Measurements from ENCODE around the gene CXCR1. TPM values are rescaled to one million over a fixed set of nuclear protein-coding genes. Genes with fewer than 3 reads are reported as not detected.

The CXCR1 gene
- total and polyA plus RNA-seq, 9 of the 15 experiments (the other 6 are each of a cell fraction or from before 2014, with no cell fraction given): not detected

DNA sequence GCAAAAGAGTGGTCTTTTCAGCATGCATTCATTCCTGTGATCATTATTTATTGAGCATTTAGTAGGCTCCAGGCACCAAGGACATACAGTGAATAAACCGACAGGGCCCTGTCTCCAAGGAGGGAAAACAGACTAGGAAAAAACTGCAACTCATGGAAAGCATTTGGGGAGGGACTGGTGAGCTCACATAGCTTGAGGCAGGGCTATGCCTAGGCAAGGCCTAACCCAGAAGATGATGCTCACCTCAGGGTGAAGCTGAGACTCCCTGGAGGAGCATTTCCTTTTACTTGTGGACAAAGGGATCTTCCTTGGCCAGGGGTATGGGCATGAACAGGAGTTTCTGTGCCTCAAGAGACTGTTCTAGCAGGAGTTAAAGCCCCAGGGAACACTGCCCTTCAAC, 3.9 kb downstream of the CXCR1 start (continued):
- no peak for TF ChIP-seq SMARCC2 (IDR thresholded peaks at IDR 0.05; ENCODE audit: low read depth)
- TF ChIP-seq POLR3A (IDR thresholded peaks at IDR 0.05; ENCODE audit: borderline replicate concordance, extremely low read depth, insufficient read depth, insufficient read length): no peak
- TF ChIP-seq MEF2A (IDR thresholded peaks at IDR 0.05; ENCODE audit: control insufficient read depth, low read depth, low read length): no peak
- TF ChIP-seq, protein P1, sequence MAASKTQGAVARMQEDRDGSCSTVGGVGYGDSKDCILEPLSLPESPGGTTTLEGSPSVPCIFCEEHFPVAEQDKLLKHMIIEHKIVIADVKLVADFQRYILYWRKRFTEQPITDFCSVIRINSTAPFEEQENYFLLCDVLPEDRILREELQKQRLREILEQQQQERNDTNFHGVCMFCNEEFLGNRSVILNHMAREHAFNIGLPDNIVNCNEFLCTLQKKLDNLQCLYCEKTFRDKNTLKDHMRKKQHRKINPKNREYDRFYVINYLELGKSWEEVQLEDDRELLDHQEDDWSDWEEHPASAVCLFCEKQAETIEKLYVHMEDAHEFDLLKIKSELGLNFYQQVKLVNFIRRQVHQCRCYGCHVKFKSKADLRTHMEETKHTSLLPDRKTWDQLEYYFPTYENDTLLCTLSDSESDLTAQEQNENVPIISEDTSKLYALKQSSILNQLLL (CRISPR knock-in tag; IDR thresholded peaks at IDR 0.05; ENCODE audit: borderline replicate concordance): no peak

DNA sequence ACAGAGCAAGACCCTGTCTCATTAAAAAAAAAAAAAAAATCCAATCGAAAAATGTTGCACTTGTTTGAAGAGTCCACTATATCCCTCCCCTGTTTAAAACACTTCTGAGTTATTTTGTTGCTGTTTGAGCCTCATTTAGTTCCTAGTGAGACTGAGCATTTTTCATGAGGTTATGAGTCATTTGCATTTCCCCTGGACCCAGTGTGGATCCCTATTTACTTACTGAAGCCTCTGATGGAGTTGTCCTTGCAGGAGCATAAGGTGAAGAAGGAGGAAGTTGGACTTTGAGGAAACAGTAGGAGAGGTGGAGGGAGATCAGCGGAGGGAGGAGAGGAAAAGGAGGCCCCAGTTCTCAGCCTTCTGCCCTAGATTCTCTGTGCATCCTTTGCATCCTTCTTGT, 5.1 kb downstream of the CXCR1 start:
- ATAC-seq: no peak
- ChIA-PET POLR2A (no interaction called here), CTCF (ENCODE audit: low intra/inter-chr PET ratio) (no interaction called here)
- H3K79me2 ChIP-seq (ENCODE audit: control insufficient read depth, insufficient read depth, low read length): no peaks in the 10 kb centered on the region
- BruUV-seq (replicated peaks): no TSS peak
- in situ Hi-C loops (cut with MboI): no loop called here
- no peaks in the 10 kb centered on the region; a peak in 1 of 5 replicates for H3K4me1 ChIP-seq (replicated peaks in 1 of 2; ENCODE audit: control insufficient read depth in 2 of 2, insufficient read depth in 2 of 2, low read length in 2 of 2)
- no peaks in the 10 kb centered on the region for H3K9me1 ChIP-seq (ENCODE audit: control insufficient read depth, insufficient read depth, low read length)
- no peaks in the 10 kb centered on the region for H3K36me3 ChIP-seq (ENCODE audit: control insufficient read depth, insufficient read depth, low read length)
- no peak overlapping the region for H3K27ac ChIP-seq (ENCODE audit: extremely low read depth, low read depth, low read length)
- no peak overlapping the region for H3K4me3 ChIP-seq
- H3K27me3 ChIP-seq (ENCODE audit: control insufficient read depth in 2 of 2, insufficient read depth in 2 of 2, low read length in 2 of 2): peaks cover 17 to 40% of the 10 kb centered on the region in 2 experiments; a peak in 4 of 5 replicates
- H3K9me3 ChIP-seq (replicated peaks; ENCODE audit: control insufficient read depth, insufficient read depth, low read depth, low read length): no peaks in the 10 kb centered on the region
- intact Hi-C loops (cut with micrococcal nuclease): no loop called here
- H3K9ac ChIP-seq (ENCODE audit: insufficient read depth in 1 of 2, low read depth in 2 of 2, low read length in 2 of 2): no peak overlapping the region
- no peaks in the 10 kb centered on the region for H4K20me1 ChIP-seq (replicated peaks; ENCODE audit: control insufficient read depth, insufficient read depth, low read length)
- H2AFZ ChIP-seq (ENCODE audit: low read depth, low read length): no peak overlapping the region
- no peak overlapping the region for H3K4me2 ChIP-seq (ENCODE audit: insufficient read depth, low read length)
- 0% methylated on average over 2 of the region's 2 CpGs for WGBS (ENCODE audit: insufficient coverage, low coverage, missing lambda C conversion rate)
- no peak for FAIRE-seq
- no peak for DNase-seq (ENCODE audit: extremely low read depth in 1 of 4, low spot score in 3 of 4)
- TF ChIP-seq ZNF143 (CRISPR knock-in tag; IDR thresholded peaks at IDR 0.05) (no peak), ZFPM2 (CRISPR knock-in tag; IDR thresholded peaks at IDR 0.05) (no peak), NFXL1 (CRISPR knock-in tag; IDR thresholded peaks at IDR 0.05) (no peak), CHD4 (IDR thresholded peaks at IDR 0.05; ENCODE audit: insufficient read depth, insufficient replicate concordance, low read depth, low read length, poor library complexity, severe bottlenecking) (no peak), MED1 (CRISPR knock-in tag; IDR thresholded peaks at IDR 0.05; ENCODE audit: borderline replicate concordance) (no peak)
- TF ChIP-seq, protein P2, sequence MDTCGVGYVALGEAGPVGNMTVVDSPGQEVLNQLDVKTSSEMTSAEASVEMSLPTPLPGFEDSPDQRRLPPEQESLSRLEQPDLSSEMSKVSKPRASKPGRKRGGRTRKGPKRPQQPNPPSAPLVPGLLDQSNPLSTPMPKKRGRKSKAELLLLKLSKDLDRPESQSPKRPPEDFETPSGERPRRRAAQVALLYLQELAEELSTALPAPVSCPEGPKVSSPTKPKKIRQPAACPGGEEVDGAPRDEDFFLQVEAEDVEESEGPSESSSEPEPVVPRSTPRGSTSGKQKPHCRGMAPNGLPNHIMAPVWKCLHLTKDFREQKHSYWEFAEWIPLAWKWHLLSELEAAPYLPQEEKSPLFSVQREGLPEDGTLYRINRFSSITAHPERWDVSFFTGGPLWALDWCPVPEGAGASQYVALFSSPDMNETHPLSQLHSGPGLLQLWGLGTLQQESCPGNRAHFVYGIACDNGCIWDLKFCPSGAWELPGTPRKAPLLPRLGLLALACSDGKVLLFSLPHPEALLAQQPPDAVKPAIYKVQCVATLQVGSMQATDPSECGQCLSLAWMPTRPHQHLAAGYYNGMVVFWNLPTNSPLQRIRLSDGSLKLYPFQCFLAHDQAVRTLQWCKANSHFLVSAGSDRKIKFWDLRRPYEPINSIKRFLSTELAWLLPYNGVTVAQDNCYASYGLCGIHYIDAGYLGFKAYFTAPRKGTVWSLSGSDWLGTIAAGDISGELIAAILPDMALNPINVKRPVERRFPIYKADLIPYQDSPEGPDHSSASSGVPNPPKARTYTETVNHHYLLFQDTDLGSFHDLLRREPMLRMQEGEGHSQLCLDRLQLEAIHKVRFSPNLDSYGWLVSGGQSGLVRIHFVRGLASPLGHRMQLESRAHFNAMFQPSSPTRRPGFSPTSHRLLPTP (IDR thresholded peaks at IDR 0.05; ENCODE audit: borderline replicate concordance, extremely low read depth, insufficient read length): no peak
- TF ChIP-seq, protein P3, sequence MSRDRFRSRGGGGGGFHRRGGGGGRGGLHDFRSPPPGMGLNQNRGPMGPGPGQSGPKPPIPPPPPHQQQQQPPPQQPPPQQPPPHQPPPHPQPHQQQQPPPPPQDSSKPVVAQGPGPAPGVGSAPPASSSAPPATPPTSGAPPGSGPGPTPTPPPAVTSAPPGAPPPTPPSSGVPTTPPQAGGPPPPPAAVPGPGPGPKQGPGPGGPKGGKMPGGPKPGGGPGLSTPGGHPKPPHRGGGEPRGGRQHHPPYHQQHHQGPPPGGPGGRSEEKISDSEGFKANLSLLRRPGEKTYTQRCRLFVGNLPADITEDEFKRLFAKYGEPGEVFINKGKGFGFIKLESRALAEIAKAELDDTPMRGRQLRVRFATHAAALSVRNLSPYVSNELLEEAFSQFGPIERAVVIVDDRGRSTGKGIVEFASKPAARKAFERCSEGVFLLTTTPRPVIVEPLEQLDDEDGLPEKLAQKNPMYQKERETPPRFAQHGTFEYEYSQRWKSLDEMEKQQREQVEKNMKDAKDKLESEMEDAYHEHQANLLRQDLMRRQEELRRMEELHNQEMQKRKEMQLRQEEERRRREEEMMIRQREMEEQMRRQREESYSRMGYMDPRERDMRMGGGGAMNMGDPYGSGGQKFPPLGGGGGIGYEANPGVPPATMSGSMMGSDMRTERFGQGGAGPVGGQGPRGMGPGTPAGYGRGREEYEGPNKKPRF (IDR thresholded peaks at IDR 0.05; ENCODE audit: low read depth, low read length): no peak
- TF ChIP-seq, protein P4, sequence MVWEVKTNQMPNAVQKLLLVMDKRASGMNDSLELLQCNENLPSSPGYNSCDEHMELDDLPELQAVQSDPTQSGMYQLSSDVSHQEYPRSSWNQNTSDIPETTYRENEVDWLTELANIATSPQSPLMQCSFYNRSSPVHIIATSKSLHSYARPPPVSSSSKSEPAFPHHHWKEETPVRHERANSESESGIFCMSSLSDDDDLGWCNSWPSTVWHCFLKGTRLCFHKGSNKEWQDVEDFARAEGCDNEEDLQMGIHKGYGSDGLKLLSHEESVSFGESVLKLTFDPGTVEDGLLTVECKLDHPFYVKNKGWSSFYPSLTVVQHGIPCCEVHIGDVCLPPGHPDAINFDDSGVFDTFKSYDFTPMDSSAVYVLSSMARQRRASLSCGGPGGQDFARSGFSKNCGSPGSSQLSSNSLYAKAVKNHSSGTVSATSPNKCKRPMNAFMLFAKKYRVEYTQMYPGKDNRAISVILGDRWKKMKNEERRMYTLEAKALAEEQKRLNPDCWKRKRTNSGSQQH (CRISPR knock-in tag; IDR thresholded peaks at IDR 0.05): no peak
